Measurements from ENCODE around the gene RASGEF1C.

The RASGEF1C gene

DNA sequence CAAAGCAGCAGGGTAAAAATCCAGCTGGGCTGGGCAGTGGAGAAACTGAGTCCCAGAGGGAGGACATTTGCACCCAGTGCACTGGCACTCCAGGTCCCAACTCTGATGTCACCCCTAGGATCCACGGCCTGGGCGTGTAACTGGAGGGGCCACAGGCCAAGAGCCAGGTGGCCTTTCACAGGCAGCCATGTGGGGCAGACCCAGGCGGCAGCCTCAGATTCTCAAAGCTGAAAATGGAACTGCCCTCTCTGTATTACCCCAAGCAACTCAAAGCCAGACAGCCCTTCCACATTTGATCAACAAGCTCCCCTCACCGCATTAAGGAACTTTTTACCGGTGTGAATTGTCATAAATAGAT lies 46.7 kb downstream of the RASGEF1C start:
- Mint-ChIP-seq H3K4me1 (peaks cover 6% of the 10 kb centered on the region), H3K9me3 (peaks cover 13% of the 10 kb centered on the region), H3K27me3 (ENCODE audit: low read depth) (no peaks in the 10 kb centered on the region), H3K36me3 (ENCODE audit: low read depth) (no peaks in the 10 kb centered on the region), H3K4me3 (no peak overlapping the region), H3K27ac (no peak overlapping the region)
- TF ChIP-seq, protein P1, sequence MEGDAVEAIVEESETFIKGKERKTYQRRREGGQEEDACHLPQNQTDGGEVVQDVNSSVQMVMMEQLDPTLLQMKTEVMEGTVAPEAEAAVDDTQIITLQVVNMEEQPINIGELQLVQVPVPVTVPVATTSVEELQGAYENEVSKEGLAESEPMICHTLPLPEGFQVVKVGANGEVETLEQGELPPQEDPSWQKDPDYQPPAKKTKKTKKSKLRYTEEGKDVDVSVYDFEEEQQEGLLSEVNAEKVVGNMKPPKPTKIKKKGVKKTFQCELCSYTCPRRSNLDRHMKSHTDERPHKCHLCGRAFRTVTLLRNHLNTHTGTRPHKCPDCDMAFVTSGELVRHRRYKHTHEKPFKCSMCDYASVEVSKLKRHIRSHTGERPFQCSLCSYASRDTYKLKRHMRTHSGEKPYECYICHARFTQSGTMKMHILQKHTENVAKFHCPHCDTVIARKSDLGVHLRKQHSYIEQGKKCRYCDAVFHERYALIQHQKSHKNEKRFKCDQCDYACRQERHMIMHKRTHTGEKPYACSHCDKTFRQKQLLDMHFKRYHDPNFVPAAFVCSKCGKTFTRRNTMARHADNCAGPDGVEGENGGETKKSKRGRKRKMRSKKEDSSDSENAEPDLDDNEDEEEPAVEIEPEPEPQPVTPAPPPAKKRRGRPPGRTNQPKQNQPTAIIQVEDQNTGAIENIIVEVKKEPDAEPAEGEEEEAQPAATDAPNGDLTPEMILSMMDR (IDR thresholded peaks at IDR 0.05; ENCODE audit: unreplicated experiment in 3 of 3): no peak

DNA sequence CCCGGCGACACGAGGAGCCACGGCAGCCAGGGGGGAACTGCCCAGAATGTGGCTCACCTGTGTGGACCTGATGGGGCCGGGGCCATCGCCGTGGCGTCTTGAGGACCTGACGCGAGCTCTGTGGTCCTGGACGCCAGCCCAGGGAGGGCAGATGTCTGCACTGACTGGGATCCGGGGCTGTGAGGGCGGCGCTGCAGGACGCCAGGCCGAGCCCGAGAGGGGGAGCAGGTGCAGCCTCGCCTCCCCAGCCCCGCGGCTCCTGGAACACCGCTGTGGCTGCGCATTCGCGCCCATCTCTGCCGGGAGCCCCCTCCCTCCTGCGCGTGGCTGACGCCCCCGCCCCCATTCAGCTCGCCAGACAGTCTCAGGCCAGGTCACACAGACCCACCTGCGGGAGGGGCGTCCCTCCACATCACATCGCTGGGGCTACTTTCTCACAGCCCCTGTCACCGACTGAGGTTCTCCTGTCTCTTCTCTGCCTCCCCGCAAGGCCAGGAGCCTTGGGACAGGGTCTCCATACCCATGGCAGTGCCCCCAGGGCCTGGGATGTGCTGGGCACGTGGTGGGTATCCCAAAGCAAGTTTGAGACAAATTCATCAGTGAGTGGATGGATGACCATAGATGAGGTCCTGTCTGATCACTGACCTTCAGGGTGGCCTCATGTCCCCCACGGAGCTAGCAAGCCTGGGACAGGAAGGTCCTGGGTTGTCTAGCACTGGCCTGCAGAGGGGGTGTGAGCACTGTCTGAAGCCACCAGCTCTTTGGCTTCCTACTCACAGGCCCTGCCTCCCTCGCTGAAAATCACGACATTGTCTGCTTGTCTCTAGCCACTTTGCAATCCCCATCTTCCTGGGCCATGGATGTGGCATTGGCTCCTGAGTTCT lies 47.3 kb downstream of the RASGEF1C start:
- no peak overlapping the region for H3K4me3 Mint-ChIP-seq
- H3K4me1 Mint-ChIP-seq: no peaks in the 10 kb centered on the region
- no peaks in the 10 kb centered on the region for H3K36me3 Mint-ChIP-seq (ENCODE audit: low read depth)
- peaks cover 13% of the 10 kb centered on the region for H3K9me3 Mint-ChIP-seq
- H3K27me3 Mint-ChIP-seq (ENCODE audit: low read depth): no peaks in the 10 kb centered on the region
- no peak overlapping the region for H3K27ac Mint-ChIP-seq
- TF ChIP-seq, protein P1 (IDR thresholded peaks at IDR 0.05; ENCODE audit: unreplicated experiment in 3 of 3): no peak

DNA sequence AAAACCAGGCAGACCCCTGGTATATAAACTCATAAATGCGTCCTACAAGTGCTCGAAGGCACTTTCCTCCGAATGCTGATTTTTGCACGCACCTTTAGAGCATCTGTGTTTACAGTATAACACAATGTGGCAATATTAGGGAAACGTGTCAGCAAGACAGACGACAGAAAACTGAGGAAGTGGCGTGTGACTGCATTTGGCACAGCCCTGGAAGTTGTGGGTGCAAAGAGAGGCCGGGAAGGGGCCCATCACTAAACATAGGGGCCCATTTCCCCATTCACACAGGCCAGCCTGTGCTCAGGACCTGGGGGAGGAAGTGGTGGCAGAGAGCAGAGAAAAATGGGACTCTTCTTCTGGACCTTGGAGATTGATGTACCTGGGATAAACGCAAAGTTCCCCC lies 48.2 kb downstream of the RASGEF1C start:
- Mint-ChIP-seq H3K9me3 (peaks cover 15% of the 10 kb centered on the region), H3K36me3 (ENCODE audit: low read depth) (no peaks in the 10 kb centered on the region), H3K4me3 (no peak overlapping the region), H3K4me1 (peaks cover 4% of the 10 kb centered on the region), H3K27ac (no peak overlapping the region), H3K27me3 (ENCODE audit: low read depth) (peaks cover 4% of the 10 kb centered on the region)
- TF ChIP-seq, protein P1 (IDR thresholded peaks at IDR 0.05; ENCODE audit: unreplicated experiment in 3 of 3): no peak

DNA sequence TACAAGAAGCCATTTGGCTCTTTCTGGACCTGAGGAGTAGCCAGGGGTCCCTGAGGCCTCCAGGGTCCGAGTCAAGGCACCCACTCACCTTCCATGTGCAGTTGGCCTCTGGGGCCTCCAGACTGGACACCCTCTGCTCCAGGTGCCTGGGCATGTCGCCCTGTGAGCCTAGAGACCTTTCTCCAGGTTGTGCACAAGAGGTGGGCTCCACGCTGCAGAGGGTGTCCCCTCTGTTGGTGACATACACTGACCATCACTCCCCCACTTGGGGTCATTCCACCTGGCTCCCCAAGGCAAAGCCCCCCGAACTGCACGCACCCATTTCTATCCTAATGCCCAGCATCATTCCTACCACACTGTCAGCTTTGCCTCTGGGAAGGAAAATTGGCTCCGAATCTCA lies 48.8 kb downstream of the RASGEF1C start:
- Mint-ChIP-seq H3K9me3 (peaks cover 15% of the 10 kb centered on the region), H3K27me3 (ENCODE audit: low read depth) (peaks cover 8% of the 10 kb centered on the region), H3K4me3 (no peak overlapping the region), H3K36me3 (ENCODE audit: low read depth) (no peaks in the 10 kb centered on the region), H3K27ac (no peak overlapping the region), H3K4me1 (peaks cover 10% of the 10 kb centered on the region)
- TF ChIP-seq, protein P1 (IDR thresholded peaks at IDR 0.05; ENCODE audit: unreplicated experiment in 3 of 3): no peak

DNA sequence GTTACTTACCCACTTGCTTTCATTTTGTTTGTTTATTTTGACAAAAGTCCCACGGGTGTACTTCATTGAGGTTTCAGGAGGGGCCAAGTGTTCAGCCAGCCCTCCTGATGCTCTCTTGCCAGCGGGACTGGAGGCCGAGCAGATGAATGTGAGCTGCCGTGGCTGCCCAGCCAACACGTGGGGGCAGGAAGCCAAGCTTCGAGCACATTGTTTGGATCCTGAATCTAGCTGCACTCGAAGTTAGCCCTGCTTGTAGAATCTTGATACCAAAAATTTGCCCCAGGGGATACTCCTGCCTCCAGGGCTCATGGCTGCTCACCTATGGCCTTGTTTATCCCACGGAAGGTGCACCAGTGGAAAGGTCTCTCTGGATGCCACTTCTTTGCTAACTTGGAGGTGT lies 49.3 kb downstream of the RASGEF1C start:
- no peak overlapping the region for H3K27ac Mint-ChIP-seq
- H3K4me1 Mint-ChIP-seq: peaks cover 12% of the 10 kb centered on the region
- TF ChIP-seq, protein P1 (IDR thresholded peaks at IDR 0.05; ENCODE audit: unreplicated experiment in 3 of 3): no peak
- H3K4me3 Mint-ChIP-seq: no peak overlapping the region
- peaks cover 14% of the 10 kb centered on the region for H3K9me3 Mint-ChIP-seq
- H3K27me3 Mint-ChIP-seq (ENCODE audit: low read depth): peaks cover 8% of the 10 kb centered on the region
- H3K36me3 Mint-ChIP-seq (ENCODE audit: low read depth): no peaks in the 10 kb centered on the region

DNA sequence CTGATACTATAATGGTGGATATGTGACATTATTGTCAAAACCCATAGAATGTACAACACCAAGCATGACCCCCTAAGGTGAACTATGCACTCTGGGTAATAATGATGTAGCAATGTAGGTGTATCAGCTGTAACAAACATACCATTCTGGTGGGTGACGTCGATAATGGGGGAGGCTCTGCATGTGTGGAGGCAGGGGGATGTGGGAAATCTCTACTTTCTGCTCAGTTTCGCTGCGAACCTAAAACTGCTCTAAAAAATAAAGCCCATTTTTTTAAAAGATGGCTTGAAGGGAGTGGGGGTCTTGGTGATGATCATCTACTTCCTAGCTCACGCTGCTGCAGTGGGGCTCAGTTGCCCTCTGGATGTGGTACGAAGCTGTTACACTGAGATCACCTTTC lies 51.1 kb downstream of the RASGEF1C start:
- Mint-ChIP-seq H3K27ac (no peak overlapping the region), H3K27me3 (ENCODE audit: low read depth) (peaks cover 8% of the 10 kb centered on the region), H3K36me3 (ENCODE audit: low read depth) (no peaks in the 10 kb centered on the region), H3K9me3 (peaks cover 12% of the 10 kb centered on the region), H3K4me1 (peaks cover 12% of the 10 kb centered on the region), H3K4me3 (no peak overlapping the region)
- TF ChIP-seq, protein P1 (IDR thresholded peaks at IDR 0.05; ENCODE audit: unreplicated experiment in 3 of 3): no peak
